Ishikawa (cell line): Measurements from ENCODE around the gene STAB1.

Experiments
- CEBPB ChIP-seq: IDR thresholded peaks from 2 replicates; pipeline ENCODE4 v1.6.1; 2012
- CREB1 ChIP-seq: IDR thresholded peaks from 2 replicates; pipeline ENCODE4 v1.6.1; 2012; ENCODE audit warnings: low read depth
- EGR1 ChIP-seq: IDR thresholded peaks from 2 replicates; pipeline ENCODE4 v1.6.1; 2012
- EP300 ChIP-seq: IDR thresholded peaks from 2 replicates; pipeline ENCODE4 v1.6.1; 2012; ENCODE audit warnings: borderline replicate concordance
- FOXM1 ChIP-seq: IDR thresholded peaks from 2 replicates; pipeline ENCODE4 v1.6.1; 2012; ENCODE audit warnings: low read depth, borderline replicate concordance
- NFIC ChIP-seq: IDR thresholded peaks from 2 replicates; pipeline ENCODE4 v1.6.1; 2012
- RAD21 ChIP-seq: IDR thresholded peaks from 2 replicates; pipeline ENCODE4 v1.6.1; 2012; ENCODE audit warnings: low read depth
- TAF1 ChIP-seq: IDR thresholded peaks from 2 replicates; pipeline ENCODE4 v1.6.1; 2012; ENCODE audit warnings: low read depth, mild to moderate bottlenecking
- TCF12 ChIP-seq: IDR thresholded peaks from 2 replicates; pipeline ENCODE4 v1.6.1; 2012; ENCODE audit warnings: low read depth
- TEAD4 ChIP-seq: IDR thresholded peaks from 2 replicates; pipeline ENCODE4 v1.6.1; 2012
- YY1 ChIP-seq: IDR thresholded peaks from 2 replicates; pipeline ENCODE4 v1.6.1; 2012; ENCODE audit warnings: low read depth
- ZBTB7A ChIP-seq: IDR thresholded peaks from 2 replicates; pipeline ENCODE4 v1.6.1; 2012; ENCODE audit warnings: low read depth
- TF ChIP-seq, protein P1 (sequence below): IDR thresholded peaks from 2 replicates; pipeline ENCODE4 v1.6.1; 2012; ENCODE audit warnings: low read depth, mild to moderate bottlenecking
- TF ChIP-seq, protein P2 (sequence below): IDR thresholded peaks from 2 replicates; pipeline ENCODE4 v1.6.1; 2012
- TF ChIP-seq, protein P3 (sequence below): IDR thresholded peaks from 2 replicates; pipeline ENCODE4 v1.6.1; 2012

Gene STAB1

DNA sequence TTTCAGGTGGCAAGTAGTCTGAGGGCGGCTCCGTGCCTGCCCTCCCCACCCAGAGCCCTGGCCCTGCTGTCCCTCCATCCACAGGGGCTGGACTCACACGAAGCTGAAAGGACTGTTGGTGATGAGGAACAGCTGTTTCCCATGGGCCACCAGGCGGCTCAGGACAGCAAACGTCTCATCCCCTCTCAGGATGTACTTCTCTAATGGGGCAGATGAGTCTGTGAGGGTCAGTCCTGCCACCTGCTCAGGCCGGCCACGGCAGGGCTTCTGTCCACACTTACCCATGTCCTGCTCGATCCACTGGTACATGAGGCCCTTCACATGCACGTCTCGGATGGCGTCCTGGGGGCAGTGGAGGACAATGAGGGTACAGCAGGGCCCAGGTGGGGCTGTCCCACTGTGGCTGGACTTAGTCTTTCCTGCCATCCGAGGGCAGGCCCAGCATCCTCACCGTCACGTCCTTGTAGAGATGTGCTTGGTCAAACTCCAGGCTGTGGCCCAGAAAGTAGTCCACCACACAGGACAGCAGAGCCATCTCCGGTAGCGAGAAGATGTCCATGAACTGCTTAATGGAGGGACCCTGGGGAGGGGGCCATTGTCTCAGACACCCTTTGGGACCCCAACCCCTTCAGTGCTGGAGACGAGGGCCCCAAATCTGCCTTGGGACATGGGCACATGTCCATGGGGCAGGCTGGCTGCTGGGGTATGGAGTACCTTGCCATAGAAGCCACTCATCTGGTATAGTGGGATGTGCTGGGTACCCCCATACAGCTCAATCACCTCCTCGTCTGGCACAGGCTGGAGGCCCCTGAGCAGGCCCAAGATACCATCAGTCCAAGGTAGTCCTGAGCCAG is 32.8 kb downstream of the STAB1 start:
- no peak for TF ChIP-seq EP300
- TF ChIP-seq RAD21, result no peak
- TF ChIP-seq CEBPB, result no peak
- TF ChIP-seq CREB1, result no peak
- no peak for TF ChIP-seq NFIC
- TF ChIP-seq ZBTB7A, result no peak
- no peak for TF ChIP-seq TCF12
- TF ChIP-seq YY1, result no peak
- TF ChIP-seq TAF1, result no peak
- TF ChIP-seq, protein P1, sequence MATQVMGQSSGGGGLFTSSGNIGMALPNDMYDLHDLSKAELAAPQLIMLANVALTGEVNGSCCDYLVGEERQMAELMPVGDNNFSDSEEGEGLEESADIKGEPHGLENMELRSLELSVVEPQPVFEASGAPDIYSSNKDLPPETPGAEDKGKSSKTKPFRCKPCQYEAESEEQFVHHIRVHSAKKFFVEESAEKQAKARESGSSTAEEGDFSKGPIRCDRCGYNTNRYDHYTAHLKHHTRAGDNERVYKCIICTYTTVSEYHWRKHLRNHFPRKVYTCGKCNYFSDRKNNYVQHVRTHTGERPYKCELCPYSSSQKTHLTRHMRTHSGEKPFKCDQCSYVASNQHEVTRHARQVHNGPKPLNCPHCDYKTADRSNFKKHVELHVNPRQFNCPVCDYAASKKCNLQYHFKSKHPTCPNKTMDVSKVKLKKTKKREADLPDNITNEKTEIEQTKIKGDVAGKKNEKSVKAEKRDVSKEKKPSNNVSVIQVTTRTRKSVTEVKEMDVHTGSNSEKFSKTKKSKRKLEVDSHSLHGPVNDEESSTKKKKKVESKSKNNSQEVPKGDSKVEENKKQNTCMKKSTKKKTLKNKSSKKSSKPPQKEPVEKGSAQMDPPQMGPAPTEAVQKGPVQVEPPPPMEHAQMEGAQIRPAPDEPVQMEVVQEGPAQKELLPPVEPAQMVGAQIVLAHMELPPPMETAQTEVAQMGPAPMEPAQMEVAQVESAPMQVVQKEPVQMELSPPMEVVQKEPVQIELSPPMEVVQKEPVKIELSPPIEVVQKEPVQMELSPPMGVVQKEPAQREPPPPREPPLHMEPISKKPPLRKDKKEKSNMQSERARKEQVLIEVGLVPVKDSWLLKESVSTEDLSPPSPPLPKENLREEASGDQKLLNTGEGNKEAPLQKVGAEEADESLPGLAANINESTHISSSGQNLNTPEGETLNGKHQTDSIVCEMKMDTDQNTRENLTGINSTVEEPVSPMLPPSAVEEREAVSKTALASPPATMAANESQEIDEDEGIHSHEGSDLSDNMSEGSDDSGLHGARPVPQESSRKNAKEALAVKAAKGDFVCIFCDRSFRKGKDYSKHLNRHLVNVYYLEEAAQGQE, result no peak
- no peak for TF ChIP-seq FOXM1
- TF ChIP-seq, protein P2, sequence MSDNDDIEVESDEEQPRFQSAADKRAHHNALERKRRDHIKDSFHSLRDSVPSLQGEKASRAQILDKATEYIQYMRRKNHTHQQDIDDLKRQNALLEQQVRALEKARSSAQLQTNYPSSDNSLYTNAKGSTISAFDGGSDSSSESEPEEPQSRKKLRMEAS, result no peak
- no peak for TF ChIP-seq TEAD4
- no peak for TF ChIP-seq EGR1
- TF ChIP-seq, protein P3, sequence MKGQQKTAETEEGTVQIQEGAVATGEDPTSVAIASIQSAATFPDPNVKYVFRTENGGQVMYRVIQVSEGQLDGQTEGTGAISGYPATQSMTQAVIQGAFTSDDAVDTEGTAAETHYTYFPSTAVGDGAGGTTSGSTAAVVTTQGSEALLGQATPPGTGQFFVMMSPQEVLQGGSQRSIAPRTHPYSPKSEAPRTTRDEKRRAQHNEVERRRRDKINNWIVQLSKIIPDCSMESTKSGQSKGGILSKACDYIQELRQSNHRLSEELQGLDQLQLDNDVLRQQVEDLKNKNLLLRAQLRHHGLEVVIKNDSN, result no peak

DNA sequence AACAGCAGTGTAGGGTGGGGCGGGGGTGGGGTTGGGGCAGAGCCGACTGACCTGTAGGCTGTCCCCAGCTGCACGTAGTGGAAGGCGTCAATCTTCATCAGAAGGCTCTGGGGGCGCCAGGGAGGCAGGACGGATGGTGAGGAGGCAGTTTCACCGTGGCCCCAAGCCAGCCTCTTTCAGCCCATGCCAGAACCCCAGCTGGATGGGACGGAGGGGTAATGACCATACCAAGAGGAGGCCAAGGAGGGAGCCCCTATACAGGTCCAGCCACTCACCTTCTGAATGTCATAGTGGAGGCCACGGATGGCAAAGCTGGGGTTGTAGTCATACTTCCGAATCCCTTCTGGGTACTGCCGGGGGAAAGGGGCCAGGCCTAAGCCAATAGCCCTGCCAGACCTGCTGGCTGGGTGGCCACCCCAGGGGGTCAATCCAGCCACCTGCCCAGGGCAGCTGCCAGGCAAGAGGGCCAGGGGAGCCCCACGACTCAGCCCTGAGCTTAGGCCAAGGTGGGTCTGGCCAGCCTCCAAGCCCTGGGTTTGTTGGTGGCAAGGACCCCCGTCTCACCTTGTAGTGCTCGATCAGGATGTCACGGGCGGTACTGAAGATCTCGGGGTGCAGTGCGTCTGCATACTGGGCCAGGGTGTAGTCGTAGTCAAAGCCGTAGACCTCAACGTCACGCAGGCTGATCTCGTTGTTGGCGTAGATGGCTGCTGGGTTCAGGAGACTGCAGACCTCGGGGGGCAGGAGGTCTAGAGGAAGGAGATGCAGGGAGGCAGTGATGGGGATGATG is 33.6 kb downstream of the STAB1 start:
- TF ChIP-seq, protein P2, result no peak
- no peak for TF ChIP-seq FOXM1
- TF ChIP-seq CEBPB, result no peak
- TF ChIP-seq TCF12, result no peak
- TF ChIP-seq TAF1, result no peak
- no peak for TF ChIP-seq EP300
- TF ChIP-seq CREB1, result no peak
- no peak for TF ChIP-seq RAD21
- no peak for TF ChIP-seq YY1
- TF ChIP-seq, protein P3, result no peak
- TF ChIP-seq NFIC, result no peak
- no peak for TF ChIP-seq ZBTB7A
- TF ChIP-seq TEAD4, result no peak
- TF ChIP-seq, protein P1, result no peak
- no peak for TF ChIP-seq EGR1

DNA sequence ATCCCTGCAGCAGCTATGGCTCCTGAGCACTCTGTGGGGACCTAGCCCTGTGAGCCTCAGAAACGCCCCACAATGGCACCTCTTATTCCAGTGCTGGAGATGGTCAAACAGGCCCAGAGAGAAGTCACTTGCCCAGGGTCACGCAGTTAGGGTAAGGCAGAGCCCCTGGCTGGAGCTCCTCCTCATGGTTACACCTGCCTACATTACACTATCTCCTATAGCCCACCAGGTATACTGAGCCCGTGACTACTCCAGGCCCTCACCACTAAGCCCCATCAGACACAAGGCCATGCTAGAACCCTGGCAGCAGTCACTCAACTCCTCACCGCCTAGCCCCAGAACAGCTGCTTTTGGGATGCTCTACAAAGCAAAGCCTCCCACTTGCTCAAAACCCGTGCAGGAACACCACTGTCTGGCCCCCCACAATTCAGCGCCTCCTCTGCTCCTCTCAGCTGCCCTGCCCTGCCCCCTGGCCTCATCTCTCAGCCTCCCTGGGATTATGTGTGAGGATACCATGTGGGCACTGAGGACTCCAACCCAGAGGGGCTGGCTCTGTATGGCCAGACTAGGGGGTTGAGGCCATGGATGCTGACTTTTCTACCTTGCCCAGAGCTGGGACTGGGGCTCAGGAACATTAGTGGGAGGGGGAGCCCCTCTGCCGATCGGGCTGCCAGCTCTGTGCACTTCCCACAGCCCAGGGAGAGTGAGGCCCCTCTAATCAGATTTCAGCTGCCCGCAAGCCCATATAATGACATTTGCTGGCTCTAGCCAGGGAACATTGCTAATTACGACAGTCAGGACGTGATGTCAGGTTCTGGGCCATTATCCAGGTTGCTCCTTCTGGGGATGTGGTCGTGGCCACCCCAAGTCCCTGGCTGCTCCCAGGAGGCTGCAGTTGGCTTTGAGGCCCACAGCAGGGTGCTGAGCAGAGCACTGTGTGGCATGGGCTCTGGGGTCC is 34.5 kb downstream of the STAB1 start:
- TF ChIP-seq ZBTB7A (no peak), CEBPB (no peak), CREB1 (no peak), TEAD4 (no peak), EP300 (no peak), TCF12 (no peak), RAD21 (no peak)
